OCI-LY7 (cell line): ENCODE measurements around the gene ATF1.

Experiments
- EZH2phosphoT487 ChIP-seq: fragments of 200-600 bp; sonication (generic); IDR thresholded peaks from 2 replicates; pipeline ENCODE4 v1.6.1; 2018; ENCODE audit warnings: low read depth, borderline replicate concordance, mild to moderate bottlenecking, mixed run types, antibody characterized with exemption, low read length, moderate library complexity, mixed read lengths
- TF ChIP-seq, protein P1 (sequence below): fragments of 200-600 bp; sonication (generic); conservative IDR thresholded peaks from 2 replicates; pipeline ENCODE4 v1.5.1; 2014; ENCODE audit warnings: mild to moderate bottlenecking, antibody characterized with exemption, low read length, moderate library complexity, mixed read lengths

- TF ChIP-seq, protein P1, sequence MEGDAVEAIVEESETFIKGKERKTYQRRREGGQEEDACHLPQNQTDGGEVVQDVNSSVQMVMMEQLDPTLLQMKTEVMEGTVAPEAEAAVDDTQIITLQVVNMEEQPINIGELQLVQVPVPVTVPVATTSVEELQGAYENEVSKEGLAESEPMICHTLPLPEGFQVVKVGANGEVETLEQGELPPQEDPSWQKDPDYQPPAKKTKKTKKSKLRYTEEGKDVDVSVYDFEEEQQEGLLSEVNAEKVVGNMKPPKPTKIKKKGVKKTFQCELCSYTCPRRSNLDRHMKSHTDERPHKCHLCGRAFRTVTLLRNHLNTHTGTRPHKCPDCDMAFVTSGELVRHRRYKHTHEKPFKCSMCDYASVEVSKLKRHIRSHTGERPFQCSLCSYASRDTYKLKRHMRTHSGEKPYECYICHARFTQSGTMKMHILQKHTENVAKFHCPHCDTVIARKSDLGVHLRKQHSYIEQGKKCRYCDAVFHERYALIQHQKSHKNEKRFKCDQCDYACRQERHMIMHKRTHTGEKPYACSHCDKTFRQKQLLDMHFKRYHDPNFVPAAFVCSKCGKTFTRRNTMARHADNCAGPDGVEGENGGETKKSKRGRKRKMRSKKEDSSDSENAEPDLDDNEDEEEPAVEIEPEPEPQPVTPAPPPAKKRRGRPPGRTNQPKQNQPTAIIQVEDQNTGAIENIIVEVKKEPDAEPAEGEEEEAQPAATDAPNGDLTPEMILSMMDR = no peak
- TF ChIP-seq EZH2phosphoT487 = no peak
These were observed 10.6 kb upstream of the ATF1 start for GRCh38 chr12:50753232-50753769.
